Fibroblast of pulmonary artery (primary cell): ENCODE data around the gene TECPR2.
A peak's percentile ranks its signal among the peaks of the same experiment; 100 is the strongest.

Source experiments
- DNase-seq: peaks from one replicate; pipeline ENCODE4 v3.0.0-alpha.2; 2010; ENCODE audit warnings: low read depth
- H3K4me3 ChIP-seq: replicated peaks from 2 replicates; pipeline ENCODE4 v1.5.1; 2011; ENCODE audit warnings: low read depth, mild to moderate bottlenecking, control low read depth, low read length, moderate library complexity
- TF ChIP-seq, protein P1 (sequence below): IDR thresholded peaks from 2 replicates; pipeline ENCODE4 v1.5.1; 2011; ENCODE audit warnings: mild to moderate bottlenecking, control low read depth, low read length, inconsistent platforms; ENCODE audit errors: missing control alignments

Gene TECPR2

GRCh38 chr14:102512793-102513300 is 150.1 kb downstream of the TECPR2 start:
- DNase-seq: no peak
- TF ChIP-seq, protein P1, sequence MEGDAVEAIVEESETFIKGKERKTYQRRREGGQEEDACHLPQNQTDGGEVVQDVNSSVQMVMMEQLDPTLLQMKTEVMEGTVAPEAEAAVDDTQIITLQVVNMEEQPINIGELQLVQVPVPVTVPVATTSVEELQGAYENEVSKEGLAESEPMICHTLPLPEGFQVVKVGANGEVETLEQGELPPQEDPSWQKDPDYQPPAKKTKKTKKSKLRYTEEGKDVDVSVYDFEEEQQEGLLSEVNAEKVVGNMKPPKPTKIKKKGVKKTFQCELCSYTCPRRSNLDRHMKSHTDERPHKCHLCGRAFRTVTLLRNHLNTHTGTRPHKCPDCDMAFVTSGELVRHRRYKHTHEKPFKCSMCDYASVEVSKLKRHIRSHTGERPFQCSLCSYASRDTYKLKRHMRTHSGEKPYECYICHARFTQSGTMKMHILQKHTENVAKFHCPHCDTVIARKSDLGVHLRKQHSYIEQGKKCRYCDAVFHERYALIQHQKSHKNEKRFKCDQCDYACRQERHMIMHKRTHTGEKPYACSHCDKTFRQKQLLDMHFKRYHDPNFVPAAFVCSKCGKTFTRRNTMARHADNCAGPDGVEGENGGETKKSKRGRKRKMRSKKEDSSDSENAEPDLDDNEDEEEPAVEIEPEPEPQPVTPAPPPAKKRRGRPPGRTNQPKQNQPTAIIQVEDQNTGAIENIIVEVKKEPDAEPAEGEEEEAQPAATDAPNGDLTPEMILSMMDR: no peak
- no peak overlapping the region for H3K4me3 ChIP-seq

- no peak overlapping the region for H3K4me3 ChIP-seq
- TF ChIP-seq, protein P1: no peak
Observed at GRCh38 chr14:102513899-102514772, 151.4 kb downstream of the TECPR2 start.

DNA sequence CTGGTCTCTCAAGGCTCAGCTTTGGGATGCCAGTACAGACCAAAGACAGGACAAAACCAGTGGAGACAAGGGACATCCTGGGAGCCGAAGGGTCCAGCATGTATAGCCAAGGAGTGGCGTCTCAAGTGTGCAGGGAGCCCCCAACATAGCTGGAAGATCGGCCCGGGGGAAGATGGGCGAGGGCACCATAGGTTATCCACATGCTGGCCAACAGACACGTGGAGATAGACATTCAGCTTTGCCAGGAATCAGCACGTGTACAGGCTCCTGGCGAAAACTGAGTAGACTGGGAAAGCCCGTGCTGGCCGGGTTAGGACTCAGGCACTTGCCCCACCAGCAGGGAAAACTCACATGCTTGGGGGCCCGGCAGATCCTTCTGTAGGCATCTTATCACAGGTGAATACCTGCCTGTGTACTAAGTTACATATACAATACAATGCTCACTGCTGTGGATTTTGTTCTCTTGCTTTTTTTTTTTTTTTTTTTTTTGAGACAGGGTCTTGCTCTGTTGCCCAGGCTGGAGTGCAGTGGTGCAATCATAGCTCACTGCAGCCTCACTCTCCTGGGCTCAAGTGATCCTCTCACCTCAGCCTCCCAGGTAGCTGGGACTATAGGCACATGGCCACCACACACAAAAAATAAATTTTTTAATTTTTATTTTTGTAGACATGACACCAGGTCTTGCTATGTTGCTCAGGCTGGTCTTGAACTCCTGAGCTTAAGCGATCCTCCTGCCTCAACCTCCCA is 152.4 kb downstream of the TECPR2 start:
- TF ChIP-seq, protein P1: no peak
- H3K4me3 ChIP-seq: no peak overlapping the region
- no peak for DNase-seq

More at GRCh38 chr14:102513899-102514772, 151.4 kb downstream of the TECPR2 start:
- no peak for DNase-seq

DNA sequence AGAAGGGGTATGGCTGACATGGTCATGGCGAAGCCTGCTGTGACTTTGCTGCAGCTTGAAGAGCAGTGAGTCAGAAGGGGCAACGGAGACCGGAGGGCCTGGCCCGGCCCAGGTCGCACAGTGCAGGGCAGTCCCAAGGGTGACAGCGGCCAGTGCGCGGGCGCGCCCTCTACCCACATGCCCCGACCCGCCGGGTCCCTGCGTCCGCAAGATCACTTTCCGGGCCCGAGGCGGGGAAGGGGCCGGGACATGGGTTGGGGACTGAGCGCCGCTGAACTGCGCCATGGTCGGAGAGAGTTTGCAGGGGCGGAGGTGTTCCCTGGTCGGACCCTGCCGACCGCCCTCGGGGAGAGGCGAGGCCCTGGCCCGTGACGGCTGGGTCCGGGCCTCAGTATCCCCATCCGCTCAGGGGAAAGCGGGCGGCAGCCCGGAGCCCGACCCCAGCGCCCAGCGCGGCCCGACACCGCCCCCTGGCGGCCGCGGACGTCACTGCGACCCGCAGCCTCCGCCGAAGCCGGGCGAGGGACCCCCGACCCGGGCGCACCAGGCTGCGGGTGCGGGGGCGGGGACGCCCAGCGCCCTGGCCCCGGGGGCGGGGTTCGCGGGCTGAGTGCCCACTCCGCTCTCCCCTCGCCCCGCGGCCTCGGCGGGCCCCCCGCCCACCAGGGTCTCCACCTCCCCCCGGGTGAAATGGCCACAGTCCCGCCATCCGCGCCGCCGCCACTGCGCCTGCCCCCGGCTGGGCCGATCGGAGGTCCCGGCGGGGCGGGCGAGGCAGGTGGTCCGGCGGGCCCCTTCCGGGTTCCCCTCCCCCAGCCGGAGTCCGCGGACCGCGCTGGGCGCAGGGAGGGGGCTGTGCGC is 154.0 kb downstream of the TECPR2 start:
- peak overlapping the region; percentile 56 for H3K4me3 ChIP-seq
- no peak for DNase-seq
- TF ChIP-seq, protein P1: peak; percentile 19

DNA sequence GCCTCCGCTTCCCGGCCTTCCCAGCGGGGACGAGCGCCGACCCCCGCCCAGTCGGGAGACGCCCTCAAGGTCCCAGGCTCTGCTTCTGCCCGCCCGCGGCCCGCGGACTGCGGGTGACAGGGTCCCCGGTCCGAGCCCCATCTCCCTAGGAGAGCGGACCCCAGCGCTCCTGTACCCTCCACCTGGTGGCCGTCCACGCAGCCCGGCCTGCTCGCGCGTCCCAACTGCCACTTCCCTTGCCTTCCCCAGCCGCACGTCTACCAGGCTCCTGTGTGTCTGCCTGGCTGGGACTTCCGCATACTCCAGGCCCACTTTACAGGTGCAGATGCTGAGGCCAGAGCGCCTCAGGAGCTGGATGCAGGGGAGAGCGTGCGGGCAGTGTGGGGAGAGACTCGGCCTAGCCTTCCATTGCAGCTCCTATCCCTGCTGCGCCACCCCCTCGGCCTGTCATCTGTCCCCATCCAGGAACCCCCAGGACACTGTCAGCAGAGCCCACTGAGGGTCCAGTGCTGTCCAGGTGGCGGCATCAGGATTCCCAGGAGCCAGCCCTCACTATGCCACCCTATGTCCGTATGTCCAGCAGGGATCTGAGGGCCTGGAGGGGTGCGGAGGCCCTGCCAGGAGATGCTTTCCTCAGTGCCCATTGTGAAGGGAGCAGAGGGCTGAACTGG is 154.8 kb downstream of the TECPR2 start:
- H3K4me3 ChIP-seq: peak overlapping the region; percentile 56
- no peak for DNase-seq
- TF ChIP-seq, protein P1: no peak
